K562 (cell line): ENCODE data around the gene ELP5. TPM values are rescaled to one million over a fixed set of nuclear protein-coding genes. Genes with fewer than 3 reads are reported as not detected.
A peak's percentile ranks its signal among the peaks of the same experiment; 100 is the strongest.

Experiments
- CBX5 ChIP-seq: IDR thresholded peaks from 2 replicates; pipeline ENCODE4 v1.6.1; 2014; ENCODE audit warnings: low read depth, borderline replicate concordance
- CHD1 ChIP-seq: fragments of 200-600 bp; sonication (generic); IDR thresholded peaks from one replicate; pipeline ENCODE4 v1.6.1; 2012; ENCODE audit warnings: mild to moderate bottlenecking, moderate library complexity, low read length, inconsistent platforms
- DMBX1 ChIP-seq: fragments of 250-450 bp; sonication (Bioruptor Pico); IDR thresholded peaks from 2 replicates; pipeline ENCODE4 v1.8.0; 2022; ENCODE audit warnings: inconsistent platforms, mild to moderate bottlenecking, moderate library complexity, borderline replicate concordance
- GTF2A2 ChIP-seq: IDR thresholded peaks from 2 replicates; pipeline ENCODE4 v1.6.1; 2016; ENCODE audit warnings: mild to moderate bottlenecking, missing genetic modification characterization, missing compliant biosample characterization
- KDM1A ChIP-seq, 2 experiments: fragments of 450-650 bp; IDR thresholded peaks; 2 replicates each; pipeline ENCODE4 v1.6.1; 2016; ENCODE audit warnings: mild to moderate bottlenecking in 2 of 2
- NCOR1 ChIP-seq: fragments of 450-650 bp; IDR thresholded peaks from 2 replicates; pipeline ENCODE4 v1.6.1; 2016; ENCODE audit warnings: mild to moderate bottlenecking, moderate library complexity
- PTTG1 ChIP-seq: fragments of 450-650 bp; IDR thresholded peaks from 2 replicates; pipeline ENCODE4 v1.6.1; 2016; ENCODE audit warnings: low read depth, mild to moderate bottlenecking, missing genetic modification characterization, missing compliant biosample characterization
- XRCC5 ChIP-seq: fragments of 200-400 bp; formaldehyde crosslinking; IDR thresholded peaks from 2 replicates; pipeline ENCODE4 v1.6.1; 2017; ENCODE audit warnings: low read depth, mild to moderate bottlenecking, low read length
- ZFP1 ChIP-seq: fragments of 450-650 bp; formaldehyde crosslinking; IDR thresholded peaks from 2 replicates; pipeline ENCODE4 v1.4.0; 2020; ENCODE audit warnings: mild to moderate bottlenecking, mixed read lengths
- ZNF444 ChIP-seq: fragments of 250-450 bp; sonication (Bioruptor Pico); IDR thresholded peaks from 2 replicates; pipeline ENCODE4 v1.4.0; 2020; ENCODE audit warnings: mild to moderate bottlenecking, moderate library complexity
- polyA plus RNA-seq, 8 experiments: library from polyadenylated mRNA; depleted of rRNA in 4 of 8; stranded (reverse) in 5 of 8; unstranded in 3 of 8; fragments of >200 nt; fragmentation: Nextera tagmentation in 2 of 8; fragmentation: Illumina TruSeq in 1 of 8; extraction: Ambion mirVana in 2 of 8; extraction: Trizol in 1 of 8; gene quantifications; 2 replicates each; pipeline versions ENCODE4 v1.2.1 to v1.2.3, GENCODE V29; 2011 to 2014; ENCODE audit warnings: inconsistent platforms in 1 of 8, missing spikeins in 1 of 8
- total RNA-seq, 7 experiments: library from RNA; depleted of rRNA in 6 of 7; stranded (reverse); fragments of >200 nt in 6 of 7; fragmentation: Illumina TruSeq in 2 of 7; extraction: Trizol in 2 of 7; gene quantifications; 2 replicates each; pipeline versions ENCODE4 v1.2.1 to v1.2.3, GENCODE V29; 2011 to 2021; ENCODE audit warnings: low replicate concordance in 1 of 7
- TF ChIP-seq, protein P1 (sequence below): fragments of 250-450 bp; sonication (Bioruptor Pico); IDR thresholded peaks from 2 replicates; pipeline ENCODE4 v1.5.0; 2020; ENCODE audit warnings: mild to moderate bottlenecking, borderline replicate concordance
- TF ChIP-seq, protein P2 (sequence below): sonication (generic); formaldehyde crosslinking; IDR thresholded peaks from 2 replicates; pipeline ENCODE4 v1.8.0; 2022; ENCODE audit warnings: mild to moderate bottlenecking, missing genetic modification reagents
- TF ChIP-seq, protein P3 (sequence below): fragments of 450-650 bp; formaldehyde crosslinking; IDR thresholded peaks from 2 replicates; pipeline ENCODE4 v1.4.0; 2020; ENCODE audit warnings: mild to moderate bottlenecking, moderate library complexity
- TF ChIP-seq, protein P4 (sequence below), 2 experiments: fragments of 450-650 bp in 1 of 2; sonication (generic) in 1 of 2; formaldehyde crosslinking in 1 of 2; IDR thresholded peaks in 1 of 2; conservative IDR thresholded peaks in 1 of 2; 2 replicates each; pipeline versions ENCODE4 v1.6.1 to v1.8.1; 2016 to 2023; ENCODE audit warnings: mild to moderate bottlenecking in 2 of 2, moderate library complexity in 2 of 2, inconsistent platforms in 1 of 2, missing genetic modification reagents in 1 of 2
- TF ChIP-seq, protein P5 (sequence below): fragments of 450-650 bp; IDR thresholded peaks from 2 replicates; pipeline ENCODE4 v1.7.0; 2016; ENCODE audit warnings: borderline replicate concordance

ELP5 gene
- total and polyA plus RNA-seq, 9 of the 15 experiments (the other 6 are each of a cell fraction or from before 2014, with no cell fraction given): 25.7 to 77.9 (median 52.9) TPM

DNA sequence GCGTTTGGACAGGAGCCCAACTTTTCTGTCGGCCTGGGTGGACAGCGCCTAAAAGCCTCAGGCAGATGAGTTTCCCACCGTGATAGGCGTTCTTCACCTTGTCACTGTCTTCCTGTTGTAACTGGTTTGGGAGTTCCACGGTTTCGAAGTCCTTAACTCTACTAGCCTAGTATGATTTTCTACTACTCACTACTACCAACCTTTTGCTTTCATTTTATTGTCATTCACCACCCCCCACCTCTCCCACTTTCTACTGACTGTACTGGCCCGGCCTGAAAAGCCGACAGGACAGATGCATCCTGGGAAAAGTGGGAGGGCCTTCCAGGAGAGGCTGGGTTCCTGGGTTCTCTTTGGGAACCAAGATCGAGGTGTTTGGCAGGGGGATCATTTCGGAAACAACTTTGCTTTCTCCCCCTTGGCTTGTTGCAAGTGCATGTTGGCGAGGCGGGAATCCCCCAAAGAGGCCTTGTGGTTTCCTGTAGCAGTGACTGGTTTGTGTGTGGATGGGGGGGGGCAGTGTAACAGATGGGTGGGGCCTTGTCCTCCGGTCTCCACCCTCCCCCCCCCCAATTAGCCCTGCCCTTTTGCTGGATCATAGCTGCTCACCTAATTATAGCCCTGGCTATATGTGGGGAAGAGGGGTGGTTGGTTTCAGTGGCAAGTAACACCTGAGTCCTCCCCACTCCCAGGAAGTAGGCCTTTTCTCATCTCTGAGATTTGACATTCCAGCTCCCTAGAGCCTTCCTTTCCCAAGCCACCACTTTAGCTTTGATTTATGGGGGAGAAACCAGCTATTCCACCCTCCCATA lies 56.8 kb downstream of the ELP5 start (continued):
- TF ChIP-seq, protein P1, sequence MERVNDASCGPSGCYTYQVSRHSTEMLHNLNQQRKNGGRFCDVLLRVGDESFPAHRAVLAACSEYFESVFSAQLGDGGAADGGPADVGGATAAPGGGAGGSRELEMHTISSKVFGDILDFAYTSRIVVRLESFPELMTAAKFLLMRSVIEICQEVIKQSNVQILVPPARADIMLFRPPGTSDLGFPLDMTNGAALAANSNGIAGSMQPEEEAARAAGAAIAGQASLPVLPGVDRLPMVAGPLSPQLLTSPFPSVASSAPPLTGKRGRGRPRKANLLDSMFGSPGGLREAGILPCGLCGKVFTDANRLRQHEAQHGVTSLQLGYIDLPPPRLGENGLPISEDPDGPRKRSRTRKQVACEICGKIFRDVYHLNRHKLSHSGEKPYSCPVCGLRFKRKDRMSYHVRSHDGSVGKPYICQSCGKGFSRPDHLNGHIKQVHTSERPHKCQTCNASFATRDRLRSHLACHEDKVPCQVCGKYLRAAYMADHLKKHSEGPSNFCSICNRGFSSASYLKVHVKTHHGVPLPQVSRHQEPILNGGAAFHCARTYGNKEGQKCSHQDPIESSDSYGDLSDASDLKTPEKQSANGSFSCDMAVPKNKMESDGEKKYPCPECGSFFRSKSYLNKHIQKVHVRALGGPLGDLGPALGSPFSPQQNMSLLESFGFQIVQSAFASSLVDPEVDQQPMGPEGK (CRISPR knock-in tag): no peak
- TF ChIP-seq, protein P2, sequence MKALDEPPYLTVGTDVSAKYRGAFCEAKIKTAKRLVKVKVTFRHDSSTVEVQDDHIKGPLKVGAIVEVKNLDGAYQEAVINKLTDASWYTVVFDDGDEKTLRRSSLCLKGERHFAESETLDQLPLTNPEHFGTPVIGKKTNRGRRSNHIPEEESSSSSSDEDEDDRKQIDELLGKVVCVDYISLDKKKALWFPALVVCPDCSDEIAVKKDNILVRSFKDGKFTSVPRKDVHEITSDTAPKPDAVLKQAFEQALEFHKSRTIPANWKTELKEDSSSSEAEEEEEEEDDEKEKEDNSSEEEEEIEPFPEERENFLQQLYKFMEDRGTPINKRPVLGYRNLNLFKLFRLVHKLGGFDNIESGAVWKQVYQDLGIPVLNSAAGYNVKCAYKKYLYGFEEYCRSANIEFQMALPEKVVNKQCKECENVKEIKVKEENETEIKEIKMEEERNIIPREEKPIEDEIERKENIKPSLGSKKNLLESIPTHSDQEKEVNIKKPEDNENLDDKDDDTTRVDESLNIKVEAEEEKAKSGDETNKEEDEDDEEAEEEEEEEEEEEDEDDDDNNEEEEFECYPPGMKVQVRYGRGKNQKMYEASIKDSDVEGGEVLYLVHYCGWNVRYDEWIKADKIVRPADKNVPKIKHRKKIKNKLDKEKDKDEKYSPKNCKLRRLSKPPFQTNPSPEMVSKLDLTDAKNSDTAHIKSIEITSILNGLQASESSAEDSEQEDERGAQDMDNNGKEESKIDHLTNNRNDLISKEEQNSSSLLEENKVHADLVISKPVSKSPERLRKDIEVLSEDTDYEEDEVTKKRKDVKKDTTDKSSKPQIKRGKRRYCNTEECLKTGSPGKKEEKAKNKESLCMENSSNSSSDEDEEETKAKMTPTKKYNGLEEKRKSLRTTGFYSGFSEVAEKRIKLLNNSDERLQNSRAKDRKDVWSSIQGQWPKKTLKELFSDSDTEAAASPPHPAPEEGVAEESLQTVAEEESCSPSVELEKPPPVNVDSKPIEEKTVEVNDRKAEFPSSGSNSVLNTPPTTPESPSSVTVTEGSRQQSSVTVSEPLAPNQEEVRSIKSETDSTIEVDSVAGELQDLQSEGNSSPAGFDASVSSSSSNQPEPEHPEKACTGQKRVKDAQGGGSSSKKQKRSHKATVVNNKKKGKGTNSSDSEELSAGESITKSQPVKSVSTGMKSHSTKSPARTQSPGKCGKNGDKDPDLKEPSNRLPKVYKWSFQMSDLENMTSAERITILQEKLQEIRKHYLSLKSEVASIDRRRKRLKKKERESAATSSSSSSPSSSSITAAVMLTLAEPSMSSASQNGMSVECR (CRISPR knock-in tag): no peak
- TF ChIP-seq, protein P3, sequence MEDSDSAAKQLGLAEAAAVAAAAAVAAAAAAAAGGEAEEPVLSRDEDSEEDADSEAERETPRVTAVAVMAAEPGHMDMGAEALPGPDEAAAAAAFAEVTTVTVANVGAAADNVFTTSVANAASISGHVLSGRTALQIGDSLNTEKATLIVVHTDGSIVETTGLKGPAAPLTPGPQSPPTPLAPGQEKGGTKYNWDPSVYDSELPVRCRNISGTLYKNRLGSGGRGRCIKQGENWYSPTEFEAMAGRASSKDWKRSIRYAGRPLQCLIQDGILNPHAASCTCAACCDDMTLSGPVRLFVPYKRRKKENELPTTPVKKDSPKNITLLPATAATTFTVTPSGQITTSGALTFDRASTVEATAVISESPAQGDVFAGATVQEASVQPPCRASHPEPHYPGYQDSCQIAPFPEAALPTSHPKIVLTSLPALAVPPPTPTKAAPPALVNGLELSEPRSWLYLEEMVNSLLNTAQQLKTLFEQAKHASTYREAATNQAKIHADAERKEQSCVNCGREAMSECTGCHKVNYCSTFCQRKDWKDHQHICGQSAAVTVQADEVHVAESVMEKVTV: no peak
- TF ChIP-seq CBX5 (no peak), PTTG1 (tag) (no peak), GTF2A2 (tag) (no peak), NCOR1 (0 out of 2 replicates have a peak, but pooled peaks have one; percentile 17), DMBX1 (CRISPR knock-in tag) (no peak), ZNF444 (CRISPR knock-in tag) (no peak), CHD1 (peak; percentile 86), ZFP1 (CRISPR knock-in tag) (no peak), XRCC5 (no peak), KDM1A (IDR thresholded peaks at IDR 0.05) (no peak)
- TF ChIP-seq, protein P4, sequence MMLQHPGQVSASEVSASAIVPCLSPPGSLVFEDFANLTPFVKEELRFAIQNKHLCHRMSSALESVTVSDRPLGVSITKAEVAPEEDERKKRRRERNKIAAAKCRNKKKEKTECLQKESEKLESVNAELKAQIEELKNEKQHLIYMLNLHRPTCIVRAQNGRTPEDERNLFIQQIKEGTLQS (IDR thresholded peaks at IDR 0.05): no peak
- TF ChIP-seq, protein P4 (CRISPR knock-in tag; conservative IDR thresholded peaks at IDR 0.05): no peak
- TF ChIP-seq, protein P5, sequence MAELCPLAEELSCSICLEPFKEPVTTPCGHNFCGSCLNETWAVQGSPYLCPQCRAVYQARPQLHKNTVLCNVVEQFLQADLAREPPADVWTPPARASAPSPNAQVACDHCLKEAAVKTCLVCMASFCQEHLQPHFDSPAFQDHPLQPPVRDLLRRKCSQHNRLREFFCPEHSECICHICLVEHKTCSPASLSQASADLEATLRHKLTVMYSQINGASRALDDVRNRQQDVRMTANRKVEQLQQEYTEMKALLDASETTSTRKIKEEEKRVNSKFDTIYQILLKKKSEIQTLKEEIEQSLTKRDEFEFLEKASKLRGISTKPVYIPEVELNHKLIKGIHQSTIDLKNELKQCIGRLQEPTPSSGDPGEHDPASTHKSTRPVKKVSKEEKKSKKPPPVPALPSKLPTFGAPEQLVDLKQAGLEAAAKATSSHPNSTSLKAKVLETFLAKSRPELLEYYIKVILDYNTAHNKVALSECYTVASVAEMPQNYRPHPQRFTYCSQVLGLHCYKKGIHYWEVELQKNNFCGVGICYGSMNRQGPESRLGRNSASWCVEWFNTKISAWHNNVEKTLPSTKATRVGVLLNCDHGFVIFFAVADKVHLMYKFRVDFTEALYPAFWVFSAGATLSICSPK: no peak
